H1 (cell line): Measurements from ENCODE around the gene NUP188. TPM values are rescaled to one million over a fixed set of nuclear protein-coding genes. Genes with fewer than 3 reads are reported as not detected.

Experiments
- CTCF ChIA-PET: fragments of 300-600 bp; sonication (Branson Sonifier 250); formaldehyde crosslinking; loops from one replicate; lab custom pipeline; 2021; ENCODE audit not compliant: partially characterized antibody; lab: Charles Lee
- POLR2A ChIA-PET: fragments of 300-600 bp; sonication (Branson Sonifier 250); formaldehyde crosslinking; loops from one replicate; lab custom pipeline; 2021; ENCODE audit warnings: inconsistent platforms; ENCODE audit not compliant: partially characterized antibody; lab: Charles Lee
- DNase-seq, 2 experiments: peaks; one replicate each; pipeline versions ENCODE4 v3.0.0 to v3.0.0-alpha.2; 2010 to 2022; ENCODE audit warnings: low spot score in 2 of 2, low read depth in 1 of 2, mixed read lengths in 1 of 2
- FAIRE-seq: peaks from 2 replicates; lab custom pipeline; 2011; peaks lifted over from hg19 to GRCh38; lab: Jason Lieb, UNC
- H2AFZ ChIP-seq: 2 replicates; pipeline ENCODE4 v1.8.1; 2012; ENCODE audit warnings: low read length, inconsistent platforms
- H2AK5ac ChIP-seq: 2 replicates; pipeline ENCODE4 v1.6.1; 2013; ENCODE audit warnings: low read depth, low read length
- H2BK120ac ChIP-seq: replicated peaks from 2 replicates; pipeline ENCODE3; 2013; ENCODE audit warnings: low read depth, low read length, inconsistent platforms
- H2BK12ac ChIP-seq: 2 replicates; pipeline ENCODE4 v1.6.1; 2013; ENCODE audit warnings: low read depth, low read length
- H2BK15ac ChIP-seq: 2 replicates; pipeline ENCODE4 v1.6.1; 2013; ENCODE audit warnings: low read length
- H2BK20ac ChIP-seq: 2 replicates; pipeline ENCODE4 v1.6.1; 2013; ENCODE audit warnings: low read length
- H2BK5ac ChIP-seq: 2 replicates; pipeline ENCODE4 v1.6.1; 2013; ENCODE audit warnings: low read depth, low read length
- H3K14ac ChIP-seq: 2 replicates; pipeline ENCODE4 v1.6.1; 2013; ENCODE audit warnings: inconsistent platforms; ENCODE audit not compliant: insufficient read length
- H3K18ac ChIP-seq: 2 replicates; pipeline ENCODE4 v1.6.1; 2013; ENCODE audit warnings: low read length; ENCODE audit errors: extremely low read depth
- H3K23ac ChIP-seq: 2 replicates; pipeline ENCODE4 v1.6.1; 2013; ENCODE audit warnings: inconsistent platforms; ENCODE audit not compliant: insufficient read length
- H3K23me2 ChIP-seq: 2 replicates; pipeline ENCODE4 v1.6.1; 2013; ENCODE audit warnings: low read depth, low read length
- H3K27ac ChIP-seq: 2 replicates; pipeline ENCODE4 v1.6.1; 2011; ENCODE audit warnings: low read depth, low read length, inconsistent platforms
- H3K27me3 ChIP-seq, 4 experiments: replicated peaks in 1 of 4; 1 replicate in 1 of 4; 2 replicates in 3 of 4; pipeline versions ENCODE4 v1.6.1 to v1.8.1; 2011 to 2013; ENCODE audit warnings: low read length in 3 of 4, mild to moderate bottlenecking in 3 of 4, inconsistent platforms in 2 of 4, mixed read lengths in 2 of 4, moderate library complexity in 1 of 4; ENCODE audit not compliant: control insufficient read depth in 3 of 4, insufficient read depth in 3 of 4; ENCODE audit errors: extremely low read depth in 1 of 4
- H3K36me3 ChIP-seq, 4 experiments: 2 replicates each; pipeline versions ENCODE4 v1.6.1 to v1.8.1; 2011 to 2013; ENCODE audit warnings: mild to moderate bottlenecking in 4 of 4, low read length in 3 of 4, moderate library complexity in 2 of 4, control low read depth in 1 of 4, inconsistent platforms in 1 of 4; ENCODE audit not compliant: insufficient read depth in 4 of 4, control insufficient read depth in 2 of 4
- H3K4ac ChIP-seq: replicated peaks from 2 replicates; pipeline ENCODE3; 2013; ENCODE audit warnings: low read length, low read depth, mixed read lengths, inconsistent platforms; ENCODE audit not compliant: insufficient read length
- H3K4me1 ChIP-seq, 4 experiments: replicated peaks in 1 of 4; 1 replicate in 1 of 4; 2 replicates in 3 of 4; pipeline versions ENCODE4 v1.6.1 to v1.8.1; 2011 to 2013; ENCODE audit warnings: low read length in 3 of 4, inconsistent platforms in 2 of 4, mixed read lengths in 1 of 4; ENCODE audit not compliant: insufficient read depth in 4 of 4, control insufficient read depth in 3 of 4
- H3K4me2 ChIP-seq, 2 experiments: 2 replicates each; pipeline versions ENCODE4 v1.6.1 to v1.8.1; 2011 to 2013; ENCODE audit warnings: low read depth in 2 of 2, low read length in 2 of 2, control low read depth in 1 of 2, inconsistent platforms in 1 of 2, mild to moderate bottlenecking in 1 of 2; ENCODE audit not compliant: insufficient read depth in 1 of 2
- H3K4me3 ChIP-seq, 4 experiments: fragments of 200-600, 300-600 bp in 1 of 4; sonication (generic), shearing (Covaris generic), sonication (Bioruptor Twin) in 1 of 4; 2 replicates each; pipeline versions ENCODE4 v1.5.1 to v1.8.1; 2011 to 2016; ENCODE audit warnings: low read length in 4 of 4, low read depth in 3 of 4, control low read depth in 2 of 4, inconsistent platforms in 2 of 4, mild to moderate bottlenecking in 2 of 4, mixed read lengths in 1 of 4, moderate library complexity in 1 of 4; ENCODE audit not compliant: insufficient read depth in 2 of 4; ENCODE audit errors: extremely low read depth in 1 of 4
- H3K56ac ChIP-seq: replicated peaks from 2 replicates; pipeline ENCODE3; 2013; ENCODE audit warnings: low read depth, mild to moderate bottlenecking, mixed read lengths, low read length, inconsistent platforms; ENCODE audit not compliant: insufficient read length
- H3K79me1 ChIP-seq: 2 replicates; pipeline ENCODE4 v1.6.1; 2013; ENCODE audit warnings: low read depth, low read length, control low read depth
- H3K79me2 ChIP-seq, 2 experiments: 2 replicates each; pipeline versions ENCODE4 v1.6.1 to v1.8.1; 2012 to 2013; ENCODE audit warnings: low read length in 2 of 2, mild to moderate bottlenecking in 2 of 2, inconsistent platforms in 1 of 2; ENCODE audit not compliant: insufficient read depth in 2 of 2, control insufficient read depth in 1 of 2
- H3K9ac ChIP-seq, 4 experiments: replicated peaks in 1 of 4; 1 replicate in 1 of 4; 2 replicates in 3 of 4; pipeline versions ENCODE4 v1.6.1 to v1.8.1; 2011 to 2013; ENCODE audit warnings: low read depth in 3 of 4, low read length in 3 of 4, control low read depth in 2 of 4, mild to moderate bottlenecking in 2 of 4, moderate library complexity in 2 of 4, inconsistent platforms in 1 of 4; ENCODE audit errors: extremely low read depth in 1 of 4
- H3K9me3 ChIP-seq, 2 experiments: 2 replicates each; pipeline versions ENCODE4 v1.6.1 to v1.8.1; 2012 to 2013; ENCODE audit warnings: mild to moderate bottlenecking in 2 of 2, moderate library complexity in 2 of 2, control low read depth in 1 of 2, inconsistent platforms in 1 of 2, low read depth in 1 of 2, low read length in 1 of 2, mixed read lengths in 1 of 2; ENCODE audit not compliant: insufficient read depth in 2 of 2
- H4K20me1 ChIP-seq, 2 experiments: replicated peaks in 1 of 2; 2 replicates each; pipeline versions ENCODE3 to v1.8.1; 2011 to 2013; ENCODE audit warnings: inconsistent platforms in 2 of 2, low read length in 2 of 2, mild to moderate bottlenecking in 1 of 2; ENCODE audit not compliant: insufficient read depth in 2 of 2, control insufficient read depth in 1 of 2
- H4K5ac ChIP-seq: 2 replicates; pipeline ENCODE4 v1.6.1; 2013; ENCODE audit warnings: low read length, low read depth, mixed read lengths, inconsistent platforms; ENCODE audit not compliant: insufficient read length
- H4K8ac ChIP-seq: 2 replicates; pipeline ENCODE4 v1.8.0; 2013; ENCODE audit warnings: mild to moderate bottlenecking, moderate library complexity, low read length, inconsistent platforms; ENCODE audit not compliant: insufficient read depth; ENCODE audit errors: extremely low read depth
- H4K91ac ChIP-seq: replicated peaks from 2 replicates; pipeline ENCODE3; 2013; ENCODE audit warnings: low read length, mixed read lengths, inconsistent platforms; ENCODE audit not compliant: insufficient read length
- CBX8 ChIP-seq: fragments of 300-800, 300-1000 bp; sonication (generic); IDR thresholded peaks from 2 replicates; pipeline ENCODE4 v1.7.1; 2016; ENCODE audit warnings: low read depth, low read length, borderline replicate concordance
- TCF12 ChIP-seq: IDR thresholded peaks from 2 replicates; pipeline ENCODE4 v1.6.1; 2011; ENCODE audit warnings: low read depth, mild to moderate bottlenecking, low read length
- WGBS, 2 experiments: shearing (Covaris generic) in 1 of 2; methylation state at CpG; one replicate each; pipeline versions ENCODE4 v1.1.6 to v1.1.7; 2013 to 2015; ENCODE audit warnings: low lambda C conversion rate in 2 of 2, mixed read lengths in 2 of 2, inconsistent platforms in 1 of 2, low coverage in 1 of 2, missing lambda C conversion rate in 1 of 2; ENCODE audit not compliant: insufficient replicate concordance in 2 of 2, insufficient coverage in 1 of 2, insufficient read length in 1 of 2; ENCODE audit errors: extremely low coverage in 1 of 2, missing lambda C conversion rate in 1 of 2; 5-methylcytosine and 5-hydroxymethylcytosine counted together
- polyA plus RNA-seq, 7 experiments: library from polyadenylated mRNA; depleted of rRNA in 3 of 7; stranded (reverse) in 5 of 7; unstranded in 2 of 7; fragments of >200 nt in 5 of 7; fragments of 200-250 nt in 2 of 7; gene quantifications; 1 replicate in 5 of 7; 2 replicates in 1 of 7; 4 replicates in 1 of 7; pipeline versions ENCODE4 v1.2.1 to v1.2.3, GENCODE V29; 2011 to 2013; ENCODE audit warnings: missing spikeins in 2 of 7, mixed read lengths in 2 of 7
- total RNA-seq: library from RNA; stranded (reverse); fragmentation: NEBNext Ultra II Directional; extraction: Animal tissue kit (Norgen Biotek cat#: 25700); gene quantifications from 2 replicates; pipeline ENCODE4 v1.2.1, GENCODE V29; 2021

NUP188 gene
- total and polyA plus RNA-seq, 2 of the 8 experiments (the other 6 are each of a cell fraction or from before 2014, with no cell fraction given) = 90.1 to 111 TPM

- H3K27ac ChIP-seq = no peak overlapping the region
- no peak overlapping the region for H4K8ac ChIP-seq
- no peak overlapping the region for H3K4ac ChIP-seq
- H3K4me1 ChIP-seq = peaks cover 0 to 10% (median 4%) of the 10 kb centered on the region in 4 experiments; a peak in 5 of 7 replicates
- H3K9me3 ChIP-seq = no peaks in the 10 kb centered on the region
- H2BK120ac ChIP-seq = no peak overlapping the region
- no peak overlapping the region for H4K5ac ChIP-seq
- no peak overlapping the region for H3K4me2 ChIP-seq
- no peak overlapping the region for H2BK12ac ChIP-seq
- no peak overlapping the region for H3K9ac ChIP-seq
- H3K27me3 ChIP-seq = no peaks in the 10 kb centered on the region
- H3K36me3 ChIP-seq = peaks cover 0 to 23% (median 19%) of the 10 kb centered on the region in 4 experiments
- H3K23ac ChIP-seq = no peak overlapping the region
- no peak overlapping the region for H2BK20ac ChIP-seq
- no peaks in the 10 kb centered on the region for H3K79me1 ChIP-seq
- H3K23me2 ChIP-seq = peaks cover 2% of the 10 kb centered on the region; the same call in 1 of the 2 replicates
- H3K56ac ChIP-seq = no peak overlapping the region
- no peak overlapping the region for H2AFZ ChIP-seq
- no peak overlapping the region for H3K18ac ChIP-seq
- H2BK15ac ChIP-seq = no peak overlapping the region
- H4K20me1 ChIP-seq = peaks cover 3 to 8% of the 10 kb centered on the region in 2 experiments
- peaks cover 0 to 7% of the 10 kb centered on the region in 2 experiments; a peak in 1 of 4 replicates for H3K79me2 ChIP-seq
- FAIRE-seq (no peak), DNase-seq (no peak)
- H2BK5ac ChIP-seq = no peak overlapping the region
- H4K91ac ChIP-seq = no peak overlapping the region
- POLR2A ChIA-PET = interaction anchor here (1.1 to 2.9 kb wide), 8 partner anchors 8 to 222 kb away, joined by 3 to 18 read pairs (median 4); partner anchors contain the start of genes KYAT1 and LRRC8A
- no peak overlapping the region for H3K14ac ChIP-seq
- no peak overlapping the region for H2AK5ac ChIP-seq
- no peak overlapping the region for H3K4me3 ChIP-seq
- WGBS, 2 experiments = 92% methylated on average over 9 of the region's 14 CpGs; no CpG with 5 or more reads in 1 of the 2 experiments
- CTCF ChIA-PET = interaction anchor here (0.6 to 2.6 kb wide), 4 partner anchors 10 to 136 kb away, joined by 3 to 10 read pairs (median 4); no protein-coding TSS in a partner anchor
- TF ChIP-seq TCF12 (no peak), CBX8 (no peak)
Observed at GRCh38 chr9:128919402-128920089, 28.0 kb upstream of the NUP188 start.
